K562 (cell line): ENCODE measurements around the gene BTBD1. TPM values are rescaled to one million over a fixed set of nuclear protein-coding genes. Genes with fewer than 3 reads are reported as not detected.

Experiments used
- FOXJ3 ChIP-seq: sonication (generic); formaldehyde crosslinking; IDR thresholded peaks from 2 replicates; pipeline ENCODE4 v1.4.0; 2020; ENCODE audit warnings: mild to moderate bottlenecking, missing genetic modification reagents
- FOXP1 ChIP-seq: sonication (generic); formaldehyde crosslinking; IDR thresholded peaks from 2 replicates; pipeline ENCODE4 v1.8.0; 2022; ENCODE audit warnings: mild to moderate bottlenecking, missing genetic modification reagents
- GTF2A2 ChIP-seq: IDR thresholded peaks from 2 replicates; pipeline ENCODE4 v1.6.1; 2016; ENCODE audit warnings: mild to moderate bottlenecking, missing genetic modification characterization, missing compliant biosample characterization
- KHSRP ChIP-seq: fragments of 450-650 bp; IDR thresholded peaks from 2 replicates; pipeline ENCODE4 v1.6.1; 2017
- KLF13 ChIP-seq: fragments of 450-650 bp; IDR thresholded peaks from 2 replicates; pipeline ENCODE4 v1.6.1; 2016; ENCODE audit warnings: missing genetic modification characterization, low read depth, mild to moderate bottlenecking, missing compliant biosample characterization, moderate library complexity, borderline replicate concordance
- NR2F6 ChIP-seq: fragments of 450-650 bp; formaldehyde crosslinking; IDR thresholded peaks from 2 replicates; pipeline ENCODE4 v1.4.0; 2020; ENCODE audit warnings: mild to moderate bottlenecking
- SIX5 ChIP-seq, 2 experiments: IDR thresholded peaks; 2 replicates each; pipeline ENCODE4 v1.6.1; 2011; ENCODE audit warnings: low read length in 2 of 2, borderline replicate concordance in 1 of 2, low read depth in 1 of 2, mild to moderate bottlenecking in 1 of 2, moderate library complexity in 1 of 2; ENCODE audit not compliant: insufficient read depth in 1 of 2
- ZNF140 ChIP-seq: fragments of 250-450 bp; sonication (Bioruptor Pico); IDR thresholded peaks from 2 replicates; pipeline ENCODE4 v1.8.0; 2021; ENCODE audit warnings: moderate library complexity, mild to moderate bottlenecking, inconsistent platforms
- ZNF778 ChIP-seq: fragments of 450-650 bp; formaldehyde crosslinking; IDR thresholded peaks from 2 replicates; pipeline ENCODE4 v1.4.0; 2020; ENCODE audit warnings: mild to moderate bottlenecking, moderate library complexity
- polyA plus RNA-seq, 8 experiments: library from polyadenylated mRNA; depleted of rRNA in 4 of 8; stranded (reverse) in 5 of 8; unstranded in 3 of 8; fragments of >200 nt; fragmentation: Nextera tagmentation in 2 of 8; fragmentation: Illumina TruSeq in 1 of 8; extraction: Ambion mirVana in 2 of 8; extraction: Trizol in 1 of 8; gene quantifications; 2 replicates each; pipeline versions ENCODE4 v1.2.1 to v1.2.3, GENCODE V29; 2011 to 2014; ENCODE audit warnings: inconsistent platforms in 1 of 8, missing spikeins in 1 of 8
- total RNA-seq, 7 experiments: library from RNA; depleted of rRNA in 6 of 7; stranded (reverse); fragments of >200 nt in 6 of 7; fragmentation: Illumina TruSeq in 2 of 7; extraction: Trizol in 2 of 7; gene quantifications; 2 replicates each; pipeline versions ENCODE4 v1.2.1 to v1.2.3, GENCODE V29; 2011 to 2021; ENCODE audit warnings: low replicate concordance in 1 of 7
- TF ChIP-seq, protein P1 (sequence below): fragments of 450-650 bp; IDR thresholded peaks from 2 replicates; pipeline ENCODE4 v1.6.1; 2016; ENCODE audit warnings: borderline replicate concordance
- TF ChIP-seq, protein P2 (sequence below): IDR thresholded peaks from 2 replicates; pipeline ENCODE4 v1.6.1; 2016; ENCODE audit warnings: missing genetic modification characterization, missing compliant biosample characterization
- TF ChIP-seq, protein P3 (sequence below): sonication (generic); formaldehyde crosslinking; IDR thresholded peaks from 2 replicates; pipeline ENCODE4 v1.8.0; 2022; ENCODE audit warnings: missing genetic modification reagents, mild to moderate bottlenecking, moderate library complexity, borderline replicate concordance
- TF ChIP-seq, protein P4 (sequence below): fragments of 250-450 bp; sonication (Bioruptor Pico); IDR thresholded peaks from 2 replicates; pipeline ENCODE4 v1.9.0; 2021; ENCODE audit warnings: mild to moderate bottlenecking, inconsistent platforms
- TF ChIP-seq, protein P5 (sequence below): fragments of 450-650 bp; IDR thresholded peaks from 2 replicates; pipeline ENCODE4 v1.6.1; 2016; ENCODE audit warnings: low read depth, mild to moderate bottlenecking, moderate library complexity

Gene BTBD1
- total and polyA plus RNA-seq, 9 of the 15 experiments (the other 6 are each of a cell fraction or from before 2014, with no cell fraction given), result 19.4 to 106 (median 90.4) TPM

DNA sequence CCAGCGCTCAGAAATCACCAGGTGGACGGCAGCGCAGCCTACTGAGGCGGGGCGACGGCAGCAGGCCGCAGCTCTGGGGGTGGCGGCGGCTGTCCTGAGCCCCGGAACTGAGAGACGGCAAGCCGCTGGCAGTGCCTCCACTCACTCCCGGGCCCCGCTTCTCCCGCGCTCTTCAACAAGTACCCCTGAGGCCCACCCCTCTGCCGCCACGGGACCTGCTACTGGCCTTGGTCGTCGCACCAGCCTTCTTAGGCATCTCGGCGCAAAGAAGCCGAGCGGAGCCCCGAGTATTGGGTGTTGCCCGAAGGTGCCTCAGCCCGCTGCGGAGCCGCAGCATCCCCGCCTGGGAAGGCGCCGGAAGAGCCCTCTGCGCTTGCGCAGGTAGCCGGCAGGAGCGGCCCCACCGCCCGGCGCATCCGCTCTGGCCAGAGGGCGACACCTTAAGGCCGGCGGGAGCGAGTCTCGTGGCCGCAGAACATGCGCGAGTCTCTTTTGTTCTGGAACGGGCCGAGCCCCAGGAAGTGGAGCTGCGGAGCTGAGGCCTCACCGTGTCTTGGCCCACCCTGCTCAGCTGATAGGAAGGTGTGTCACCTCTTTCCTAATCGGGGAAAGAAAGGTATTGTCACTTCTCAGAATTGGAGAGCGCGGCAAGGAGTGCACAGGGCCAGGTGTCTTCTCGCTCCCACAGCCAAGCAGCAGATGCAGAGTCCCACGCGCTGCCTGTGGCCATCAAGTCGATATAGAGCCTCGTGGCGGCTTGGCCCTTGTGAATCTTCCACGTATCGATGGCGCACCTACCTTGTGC lies 55.6 kb downstream of the BTBD1 start, which contains the start of gene C15orf40 (continued):
- TF ChIP-seq, protein P1, sequence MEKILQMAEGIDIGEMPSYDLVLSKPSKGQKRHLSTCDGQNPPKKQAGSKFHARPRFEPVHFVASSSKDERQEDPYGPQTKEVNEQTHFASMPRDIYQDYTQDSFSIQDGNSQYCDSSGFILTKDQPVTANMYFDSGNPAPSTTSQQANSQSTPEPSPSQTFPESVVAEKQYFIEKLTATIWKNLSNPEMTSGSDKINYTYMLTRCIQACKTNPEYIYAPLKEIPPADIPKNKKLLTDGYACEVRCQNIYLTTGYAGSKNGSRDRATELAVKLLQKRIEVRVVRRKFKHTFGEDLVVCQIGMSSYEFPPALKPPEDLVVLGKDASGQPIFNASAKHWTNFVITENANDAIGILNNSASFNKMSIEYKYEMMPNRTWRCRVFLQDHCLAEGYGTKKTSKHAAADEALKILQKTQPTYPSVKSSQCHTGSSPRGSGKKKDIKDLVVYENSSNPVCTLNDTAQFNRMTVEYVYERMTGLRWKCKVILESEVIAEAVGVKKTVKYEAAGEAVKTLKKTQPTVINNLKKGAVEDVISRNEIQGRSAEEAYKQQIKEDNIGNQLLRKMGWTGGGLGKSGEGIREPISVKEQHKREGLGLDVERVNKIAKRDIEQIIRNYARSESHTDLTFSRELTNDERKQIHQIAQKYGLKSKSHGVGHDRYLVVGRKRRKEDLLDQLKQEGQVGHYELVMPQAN, result peak; percentile 80
- TF ChIP-seq, protein P2, sequence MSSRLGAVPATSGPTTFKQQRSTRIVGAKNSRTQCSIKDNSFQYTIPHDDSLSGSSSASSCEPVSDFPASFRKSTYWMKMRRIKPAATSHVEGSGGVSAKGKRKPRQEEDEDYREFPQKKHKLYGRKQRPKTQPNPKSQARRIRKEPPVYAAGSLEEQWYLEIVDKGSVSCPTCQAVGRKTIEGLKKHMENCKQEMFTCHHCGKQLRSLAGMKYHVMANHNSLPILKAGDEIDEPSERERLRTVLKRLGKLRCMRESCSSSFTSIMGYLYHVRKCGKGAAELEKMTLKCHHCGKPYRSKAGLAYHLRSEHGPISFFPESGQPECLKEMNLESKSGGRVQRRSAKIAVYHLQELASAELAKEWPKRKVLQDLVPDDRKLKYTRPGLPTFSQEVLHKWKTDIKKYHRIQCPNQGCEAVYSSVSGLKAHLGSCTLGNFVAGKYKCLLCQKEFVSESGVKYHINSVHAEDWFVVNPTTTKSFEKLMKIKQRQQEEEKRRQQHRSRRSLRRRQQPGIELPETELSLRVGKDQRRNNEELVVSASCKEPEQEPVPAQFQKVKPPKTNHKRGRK, result no peak
- TF ChIP-seq KHSRP (no peak), NR2F6 (CRISPR knock-in tag) (no peak), ZNF778 (CRISPR knock-in tag) (no peak), FOXP1 (CRISPR knock-in tag) (peak; percentile 85), GTF2A2 (tag) (no peak), ZNF140 (CRISPR knock-in tag) (no peak), SIX5 (IDR thresholded peaks at IDR 0.05; ENCODE audit: borderline replicate concordance in 1 of 2, insufficient read depth in 1 of 2, low read depth in 1 of 2, low read length in 2 of 2) (peak; percentile 47 to 62; a peak in 2 of 4 replicates), KLF13 (tag) (no peak), FOXJ3 (no peak)
- TF ChIP-seq, protein P3, sequence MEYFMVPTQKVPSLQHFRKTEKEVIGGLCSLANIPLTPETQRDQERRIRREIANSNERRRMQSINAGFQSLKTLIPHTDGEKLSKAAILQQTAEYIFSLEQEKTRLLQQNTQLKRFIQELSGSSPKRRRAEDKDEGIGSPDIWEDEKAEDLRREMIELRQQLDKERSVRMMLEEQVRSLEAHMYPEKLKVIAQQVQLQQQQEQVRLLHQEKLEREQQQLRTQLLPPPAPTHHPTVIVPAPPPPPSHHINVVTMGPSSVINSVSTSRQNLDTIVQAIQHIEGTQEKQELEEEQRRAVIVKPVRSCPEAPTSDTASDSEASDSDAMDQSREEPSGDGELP, result peak; percentile 97
- TF ChIP-seq, protein P4, sequence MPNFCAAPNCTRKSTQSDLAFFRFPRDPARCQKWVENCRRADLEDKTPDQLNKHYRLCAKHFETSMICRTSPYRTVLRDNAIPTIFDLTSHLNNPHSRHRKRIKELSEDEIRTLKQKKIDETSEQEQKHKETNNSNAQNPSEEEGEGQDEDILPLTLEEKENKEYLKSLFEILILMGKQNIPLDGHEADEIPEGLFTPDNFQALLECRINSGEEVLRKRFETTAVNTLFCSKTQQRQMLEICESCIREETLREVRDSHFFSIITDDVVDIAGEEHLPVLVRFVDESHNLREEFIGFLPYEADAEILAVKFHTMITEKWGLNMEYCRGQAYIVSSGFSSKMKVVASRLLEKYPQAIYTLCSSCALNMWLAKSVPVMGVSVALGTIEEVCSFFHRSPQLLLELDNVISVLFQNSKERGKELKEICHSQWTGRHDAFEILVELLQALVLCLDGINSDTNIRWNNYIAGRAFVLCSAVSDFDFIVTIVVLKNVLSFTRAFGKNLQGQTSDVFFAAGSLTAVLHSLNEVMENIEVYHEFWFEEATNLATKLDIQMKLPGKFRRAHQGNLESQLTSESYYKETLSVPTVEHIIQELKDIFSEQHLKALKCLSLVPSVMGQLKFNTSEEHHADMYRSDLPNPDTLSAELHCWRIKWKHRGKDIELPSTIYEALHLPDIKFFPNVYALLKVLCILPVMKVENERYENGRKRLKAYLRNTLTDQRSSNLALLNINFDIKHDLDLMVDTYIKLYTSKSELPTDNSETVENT (CRISPR knock-in tag), result peak; percentile 98
- TF ChIP-seq, protein P5, sequence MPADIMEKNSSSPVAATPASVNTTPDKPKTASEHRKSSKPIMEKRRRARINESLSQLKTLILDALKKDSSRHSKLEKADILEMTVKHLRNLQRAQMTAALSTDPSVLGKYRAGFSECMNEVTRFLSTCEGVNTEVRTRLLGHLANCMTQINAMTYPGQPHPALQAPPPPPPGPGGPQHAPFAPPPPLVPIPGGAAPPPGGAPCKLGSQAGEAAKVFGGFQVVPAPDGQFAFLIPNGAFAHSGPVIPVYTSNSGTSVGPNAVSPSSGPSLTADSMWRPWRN, result no peak
